Neutrophil (primary cell): ENCODE data around the gene KCNK15.

ENCODE experiments used
- H3K27ac ChIP-seq: fragments of 200-600 bp; sonication (generic); 2 replicates; pipeline ENCODE4 v1.5.1; 2016; ENCODE audit warnings: mild to moderate bottlenecking, moderate library complexity
- H3K27me3 ChIP-seq: fragments of 200-600 bp; sonication (generic); 2 replicates; pipeline ENCODE4 v1.6.0; 2016; ENCODE audit warnings: mild to moderate bottlenecking
- H3K36me3 ChIP-seq: fragments of 200-600 bp; sonication (generic); 2 replicates; pipeline ENCODE4 v1.5.1; 2017
- H3K4me1 ChIP-seq, 2 experiments: fragments of 200-600 bp in 1 of 2; sonication (generic) in 1 of 2; 1 replicate in 1 of 2; 2 replicates in 1 of 2; pipeline versions ENCODE4 v1.5.1 to v1.6.1; 2013 to 2016; ENCODE audit warnings: low read depth in 1 of 2, low read length in 1 of 2, mild to moderate bottlenecking in 1 of 2, moderate library complexity in 1 of 2; ENCODE audit not compliant: control insufficient read depth in 1 of 2, insufficient read depth in 1 of 2
- H3K4me3 ChIP-seq, 2 experiments: fragments of 200-600 bp in 1 of 2; sonication (generic) in 1 of 2; 1 replicate in 1 of 2; 2 replicates in 1 of 2; pipeline ENCODE4 v1.5.1; 2013 to 2016; ENCODE audit warnings: low read depth in 1 of 2, low read length in 1 of 2, mild to moderate bottlenecking in 1 of 2, moderate library complexity in 1 of 2
- H3K9me3 ChIP-seq: fragments of 200-600 bp; sonication (generic); 2 replicates; pipeline ENCODE4 v1.5.1; 2016
- CTCF ChIP-seq: fragments of 200-600 bp; sonication (generic); IDR thresholded peaks from 2 replicates; pipeline ENCODE4 v1.5.1; 2016; ENCODE audit warnings: antibody characterized with exemption

The KCNK15 gene

GRCh38 chr20:44727039-44727438 is 18.6 kb upstream of the KCNK15 start:
- no peak for TF ChIP-seq CTCF
- H3K4me3 ChIP-seq: no peak overlapping the region
- H3K27me3 ChIP-seq: no peaks in the 10 kb centered on the region
- no peak overlapping the region for H3K27ac ChIP-seq
- H3K36me3 ChIP-seq: no peaks in the 10 kb centered on the region
- no peaks in the 10 kb centered on the region for H3K4me1 ChIP-seq
- H3K9me3 ChIP-seq: no peaks in the 10 kb centered on the region

- H3K9me3 ChIP-seq: no peaks in the 10 kb centered on the region
- no peak overlapping the region for H3K4me3 ChIP-seq
- H3K27ac ChIP-seq: no peak overlapping the region
- H3K36me3 ChIP-seq: no peaks in the 10 kb centered on the region
- no peaks in the 10 kb centered on the region for H3K4me1 ChIP-seq
- no peaks in the 10 kb centered on the region for H3K27me3 ChIP-seq
- TF ChIP-seq CTCF: no peak
Observed at GRCh38 chr20:44727651-44728050, 18.0 kb upstream of the KCNK15 start.

GRCh38 chr20:44728801-44729443 is 16.7 kb upstream of the KCNK15 start:
- no peak for TF ChIP-seq CTCF
- Histone ChIP-seq H3K9me3 (no peaks in the 10 kb centered on the region), H3K36me3 (no peaks in the 10 kb centered on the region), H3K4me1 (no peaks in the 10 kb centered on the region), H3K27ac (no peak overlapping the region), H3K27me3 (no peaks in the 10 kb centered on the region), H3K4me3 (no peak overlapping the region)

GRCh38 chr20:44730441-44730840 is 15.2 kb upstream of the KCNK15 start:
- H3K4me1 ChIP-seq: no peaks in the 10 kb centered on the region
- no peaks in the 10 kb centered on the region for H3K27me3 ChIP-seq
- no peak overlapping the region for H3K4me3 ChIP-seq
- H3K36me3 ChIP-seq: no peaks in the 10 kb centered on the region
- H3K9me3 ChIP-seq: no peaks in the 10 kb centered on the region
- no peak for TF ChIP-seq CTCF
- H3K27ac ChIP-seq: no peak overlapping the region

GRCh38 chr20:44731657-44732056 is 14.0 kb upstream of the KCNK15 start:
- H3K27ac ChIP-seq: no peak overlapping the region
- no peaks in the 10 kb centered on the region for H3K9me3 ChIP-seq
- H3K4me1 ChIP-seq: peaks cover 0 to 4% of the 10 kb centered on the region in 2 experiments
- TF ChIP-seq CTCF: no peak
- H3K4me3 ChIP-seq: no peak overlapping the region
- no peaks in the 10 kb centered on the region for H3K36me3 ChIP-seq
- H3K27me3 ChIP-seq: no peaks in the 10 kb centered on the region
